ENCODE data around the gene FKRP. TPM values are rescaled to one million over a fixed set of nuclear protein-coding genes. Genes with fewer than 3 reads are reported as not detected.

Gene FKRP
- total and polyA plus RNA-seq, 2 of the 13 experiments (the other 11 are each of a cell fraction or from before 2014, with no cell fraction given), result 7.3 to 9.8 TPM

DNA sequence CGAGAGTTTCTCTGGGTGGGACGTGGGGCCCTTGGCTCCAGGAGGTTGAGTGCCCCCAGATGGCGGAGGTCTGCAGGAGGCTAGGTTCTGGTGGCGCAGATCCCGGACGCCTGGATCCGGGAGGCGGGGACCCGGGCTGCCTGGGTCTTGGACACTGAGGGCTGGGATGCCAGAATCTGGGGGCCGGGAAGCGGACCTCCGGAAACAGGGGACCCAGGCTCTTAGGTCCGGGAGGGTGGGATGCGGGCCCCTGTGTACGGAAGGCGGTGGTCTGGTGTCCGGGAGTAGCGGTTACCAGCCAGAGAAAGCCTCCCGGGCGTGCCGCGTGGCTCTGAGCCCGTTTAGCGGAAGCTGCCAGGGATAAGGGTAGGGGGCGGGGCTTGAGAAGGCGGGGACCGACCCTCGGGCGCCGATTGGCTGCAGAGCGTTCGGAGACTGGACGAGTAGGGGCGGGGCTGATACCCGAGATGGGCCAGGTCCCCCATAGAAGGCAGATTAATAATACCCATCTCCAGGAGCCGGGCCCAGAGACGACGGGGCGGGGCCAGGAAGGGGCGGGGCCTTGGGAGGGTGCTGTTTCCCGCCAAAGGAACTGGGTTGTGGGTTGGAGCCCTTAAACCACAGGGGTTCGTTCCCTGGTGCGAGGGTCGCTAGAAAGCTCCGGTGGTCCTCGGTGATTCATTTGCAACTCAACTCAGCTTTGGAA is 42.6 kb downstream of the FKRP start, which contains the start of gene SLC1A5 (continued):
- TF ChIP-seq ZNF350 (CRISPR knock-in tag; IDR thresholded peaks at IDR 0.05; ENCODE audit: borderline replicate concordance, low read depth) (peak; percentile 88; the same call in 1 of the 2 replicates), ZSCAN20 (CRISPR knock-in tag; IDR thresholded peaks at IDR 0.05; ENCODE audit: borderline replicate concordance) (no peak), SAP130 (CRISPR knock-in tag; IDR thresholded peaks at IDR 0.05; ENCODE audit: low read depth) (peak; percentile 98), GATAD1 (CRISPR knock-in tag; IDR thresholded peaks at IDR 0.05) (peak; percentile 63), TOE1 (CRISPR knock-in tag; IDR thresholded peaks at IDR 0.05) (peak; percentile 78; the same call in 1 of the 2 replicates), RBM39 (IDR thresholded peaks at IDR 0.05; ENCODE audit: low read depth, low read length, poor library complexity, severe bottlenecking) (peak; percentile 97), U2AF2 (IDR thresholded peaks at IDR 0.05; ENCODE audit: low read depth, low read length) (no peak), KDM4B (CRISPR knock-in tag; IDR thresholded peaks at IDR 0.05) (no peak), ZBTB37 (CRISPR knock-in tag; IDR thresholded peaks at IDR 0.05) (no peak), TCF7 (IDR thresholded peaks at IDR 0.05; ENCODE audit: low read depth) (no peak), MTF2 (CRISPR knock-in tag; IDR thresholded peaks at IDR 0.05; ENCODE audit: borderline replicate concordance) (no peak), SRY (CRISPR knock-in tag; IDR thresholded peaks at IDR 0.05) (peak; percentile 75; the same call in 1 of the 2 replicates), CAMTA2 (CRISPR knock-in tag; IDR thresholded peaks at IDR 0.05; ENCODE audit: borderline replicate concordance) (no peak), RFXAP (CRISPR knock-in tag; IDR thresholded peaks at IDR 0.05; ENCODE audit: borderline replicate concordance) (no peak), NFYC (CRISPR knock-in tag; IDR thresholded peaks at IDR 0.05) (peak; percentile 78), STAT5B (CRISPR knock-in tag; IDR thresholded peaks at IDR 0.05) (0 out of 2 replicates have a peak, but pooled peaks have one; percentile 29), MBD4 (IDR thresholded peaks at IDR 0.05; ENCODE audit: borderline replicate concordance, low read length) (no peak), ZNF430 (CRISPR knock-in tag; IDR thresholded peaks at IDR 0.05) (peak; percentile 80), ZFP36 (IDR thresholded peaks at IDR 0.05; ENCODE audit: borderline replicate concordance, low read depth, low read length, partially characterized antibody) (no peak), ZNF550 (CRISPR knock-in tag; IDR thresholded peaks at IDR 0.05; ENCODE audit: borderline replicate concordance) (no peak)
- TF ChIP-seq, protein P1, sequence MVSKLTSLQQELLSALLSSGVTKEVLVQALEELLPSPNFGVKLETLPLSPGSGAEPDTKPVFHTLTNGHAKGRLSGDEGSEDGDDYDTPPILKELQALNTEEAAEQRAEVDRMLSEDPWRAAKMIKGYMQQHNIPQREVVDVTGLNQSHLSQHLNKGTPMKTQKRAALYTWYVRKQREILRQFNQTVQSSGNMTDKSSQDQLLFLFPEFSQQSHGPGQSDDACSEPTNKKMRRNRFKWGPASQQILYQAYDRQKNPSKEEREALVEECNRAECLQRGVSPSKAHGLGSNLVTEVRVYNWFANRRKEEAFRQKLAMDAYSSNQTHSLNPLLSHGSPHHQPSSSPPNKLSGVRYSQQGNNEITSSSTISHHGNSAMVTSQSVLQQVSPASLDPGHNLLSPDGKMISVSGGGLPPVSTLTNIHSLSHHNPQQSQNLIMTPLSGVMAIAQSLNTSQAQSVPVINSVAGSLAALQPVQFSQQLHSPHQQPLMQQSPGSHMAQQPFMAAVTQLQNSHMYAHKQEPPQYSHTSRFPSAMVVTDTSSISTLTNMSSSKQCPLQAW (CRISPR knock-in tag; IDR thresholded peaks at IDR 0.05), result no peak; the same call in 1 of the 2 replicates
- TF ChIP-seq, protein P2, sequence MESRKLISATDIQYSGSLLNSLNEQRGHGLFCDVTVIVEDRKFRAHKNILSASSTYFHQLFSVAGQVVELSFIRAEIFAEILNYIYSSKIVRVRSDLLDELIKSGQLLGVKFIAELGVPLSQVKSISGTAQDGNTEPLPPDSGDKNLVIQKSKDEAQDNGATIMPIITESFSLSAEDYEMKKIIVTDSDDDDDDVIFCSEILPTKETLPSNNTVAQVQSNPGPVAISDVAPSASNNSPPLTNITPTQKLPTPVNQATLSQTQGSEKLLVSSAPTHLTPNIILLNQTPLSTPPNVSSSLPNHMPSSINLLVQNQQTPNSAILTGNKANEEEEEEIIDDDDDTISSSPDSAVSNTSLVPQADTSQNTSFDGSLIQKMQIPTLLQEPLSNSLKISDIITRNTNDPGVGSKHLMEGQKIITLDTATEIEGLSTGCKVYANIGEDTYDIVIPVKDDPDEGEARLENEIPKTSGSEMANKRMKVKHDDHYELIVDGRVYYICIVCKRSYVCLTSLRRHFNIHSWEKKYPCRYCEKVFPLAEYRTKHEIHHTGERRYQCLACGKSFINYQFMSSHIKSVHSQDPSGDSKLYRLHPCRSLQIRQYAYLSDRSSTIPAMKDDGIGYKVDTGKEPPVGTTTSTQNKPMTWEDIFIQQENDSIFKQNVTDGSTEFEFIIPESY (CRISPR knock-in tag; IDR thresholded peaks at IDR 0.05), result no peak
- TF ChIP-seq, protein P3, sequence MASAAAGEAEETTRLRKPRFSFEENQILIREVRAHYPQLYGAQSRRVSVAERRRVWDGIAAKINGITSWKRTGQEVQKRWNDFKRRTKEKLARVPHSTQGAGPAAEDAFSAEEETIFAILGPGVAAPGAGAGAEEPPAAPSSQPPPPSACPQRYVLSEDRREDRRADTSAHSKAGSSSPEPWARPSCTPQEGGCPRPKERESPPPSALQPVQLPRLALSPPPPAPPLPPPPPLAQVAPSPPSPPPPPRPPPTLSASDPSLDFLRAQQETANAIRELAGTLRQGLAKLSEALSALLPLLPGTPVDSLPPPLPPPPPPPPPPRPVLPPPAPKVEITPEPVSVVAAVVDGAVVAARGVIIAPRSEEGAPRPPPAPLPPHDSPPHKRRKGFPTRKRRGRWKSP (CRISPR knock-in tag; IDR thresholded peaks at IDR 0.05), result peak; percentile 74; the same call in 1 of the 2 replicates
- TF ChIP-seq, protein P4, sequence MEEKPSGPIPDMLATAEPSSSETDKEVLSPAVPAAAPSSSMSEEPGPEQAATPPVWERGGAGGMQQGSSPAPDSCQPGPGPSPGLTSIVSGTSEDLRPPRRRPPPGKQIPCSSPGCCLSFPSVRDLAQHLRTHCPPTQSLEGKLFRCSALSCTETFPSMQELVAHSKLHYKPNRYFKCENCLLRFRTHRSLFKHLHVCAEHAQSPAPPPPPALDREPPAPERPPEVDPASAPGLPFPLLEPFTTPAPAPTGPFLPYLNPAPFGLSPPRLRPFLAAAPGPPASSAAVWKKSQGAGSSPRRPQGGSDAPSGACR (CRISPR knock-in tag; IDR thresholded peaks at IDR 0.05), result no peak
